ENCODE measurements around the gene DDX50.
A peak's percentile ranks its signal among the peaks of the same experiment; 100 is the strongest.
"Not testable (repeated sequence)": the region's sequence is repeated elsewhere in the genome, so short reads cannot be mapped to it uniquely, and the experiment has no call there.

DDX50 gene

GRCh38 chr10:68924593-68924992, 23.5 kb downstream of the DDX50 start:
- no peak for DNase-seq

GRCh38 chr10:68925489-68925888, 24.4 kb downstream of the DDX50 start:
- DNase-seq: no peak

GRCh38 chr10:68929157-68929556, 28.0 kb downstream of the DDX50 start:
- DNase-seq: not testable (repeated sequence)

- DNase-seq: not testable (repeated sequence)
These were observed 28.8 kb downstream of the DDX50 start for GRCh38 chr10:68929888-68930287.

GRCh38 chr10:68932860-68933259, 31.7 kb downstream of the DDX50 start:
- DNase-seq: not testable (repeated sequence)

- DNase-seq: no peak
These were observed 33.9 kb downstream of the DDX50 start for GRCh38 chr10:68934994-68935393.

- DNase-seq: no peak
These were observed 37.0 kb downstream of the DDX50 start for GRCh38 chr10:68938117-68938516.

GRCh38 chr10:68938884-68939283, 37.8 kb downstream of the DDX50 start:
- DNase-seq: no peak

- not testable (repeated sequence) for DNase-seq
These were observed 39.8 kb downstream of the DDX50 start for GRCh38 chr10:68940917-68941316.

GRCh38 chr10:68950598-68950997, 49.5 kb downstream of the DDX50 start:
- DNase-seq: no peak

- no peak for DNase-seq
These were observed 53.8 kb downstream of the DDX50 start for GRCh38 chr10:68954904-68955303.

GRCh38 chr10:68955355-68955831, 54.3 kb downstream of the DDX50 start:
- no peak for DNase-seq

GRCh38 chr10:68955832-68956532, 54.9 kb downstream of the DDX50 start, which contains the start of gene DDX21:
TSS of gene DDX21 (plus strand) at chr10:68956170. CDS start at chr10:68956226, 56 bp downstream.
- peak; percentile 95 for DNase-seq

- DNase-seq: no peak
These were observed 56.1 kb downstream of the DDX50 start for GRCh38 chr10:68957284-68957615.

- DNase-seq: no peak
These were observed 56.5 kb downstream of the DDX50 start for GRCh38 chr10:68957654-68958053.

- no peak for DNase-seq
These were observed 58.8 kb downstream of the DDX50 start for GRCh38 chr10:68959695-68960527.

GRCh38 chr10:68963151-68963550, 62.0 kb downstream of the DDX50 start:
- no peak for DNase-seq

GRCh38 chr10:68973975-68974374, 72.9 kb downstream of the DDX50 start:
- DNase-seq: no peak

GRCh38 chr10:68975936-68976473, 74.9 kb downstream of the DDX50 start:
- DNase-seq: not testable (repeated sequence)

- not testable (repeated sequence) for DNase-seq
These were observed 78.6 kb downstream of the DDX50 start for GRCh38 chr10:68979738-68980137.

GRCh38 chr10:68981074-68981473, 80.0 kb downstream of the DDX50 start:
- no peak for DNase-seq

- DNase-seq: no peak
These were observed 81.3 kb downstream of the DDX50 start for GRCh38 chr10:68982389-68982788.

- no peak for DNase-seq
These were observed 86.5 kb downstream of the DDX50 start for GRCh38 chr10:68987611-68988010.
